Esophagus muscularis mucosa (tissue), 4 donors: ENCODE results near the gene AUNIP. TPM values are rescaled to one million over a fixed set of nuclear protein-coding genes. Genes with fewer than 3 reads are reported as not detected.

Source experiments
- DNase-seq: peaks from one replicate; pipeline ENCODE4 v3.0.0-alpha.2; 2017; ENCODE audit errors: extremely low spot score
- H3K27ac ChIP-seq, 4 donors: fragments of 200-600 bp; sonication (generic); replicated peaks in 1 of 4; 1 replicate in 3 of 4; 2 replicates in 1 of 4; pipeline ENCODE4 v1.5.1; 2016 to 2019; ENCODE audit warnings: mild to moderate bottlenecking in 1 of 4
- H3K27me3 ChIP-seq, 4 donors: fragments of 200-600 bp; sonication (generic); one replicate each; pipeline versions ENCODE4 v1.5.1 to v1.6.0; 2016 to 2019
- H3K36me3 ChIP-seq, 4 donors: fragments of 200-600 bp; sonication (generic); one replicate each; pipeline ENCODE4 v1.5.1; 2016 to 2019
- H3K4me1 ChIP-seq, 4 donors: fragments of 200-600 bp; sonication (generic); one replicate each; pipeline ENCODE4 v1.5.1; 2016 to 2019
- H3K4me3 ChIP-seq, 4 donors: fragments of 200-600 bp; sonication (generic); 1 replicate in 2 of 4; 2 replicates in 2 of 4; pipeline ENCODE4 v1.5.1; 2016 to 2019; ENCODE audit warnings: mild to moderate bottlenecking in 4 of 4, moderate library complexity in 1 of 4
- H3K9me3 ChIP-seq, 4 donors: fragments of 200-600 bp; sonication (generic); 1 replicate in 3 of 4; 2 replicates in 1 of 4; pipeline ENCODE4 v1.5.1; 2016 to 2019
- EP300 ChIP-seq: sonication (generic); formaldehyde crosslinking; IDR thresholded peaks from one replicate; pipeline ENCODE4 v1.6.1; 2017; ENCODE audit warnings: antibody characterized with exemption
- POLR2A ChIP-seq: fragments of 450-650 bp; IDR thresholded peaks from one replicate; pipeline ENCODE4 v1.6.1; 2017; ENCODE audit warnings: antibody characterized with exemption, moderate library complexity, mild to moderate bottlenecking, low read depth
- POLR2AphosphoS5 ChIP-seq, 2 donors: sonication (generic); formaldehyde crosslinking; IDR thresholded peaks; one replicate each; pipeline ENCODE4 v1.6.1; 2017; ENCODE audit warnings: antibody characterized with exemption in 2 of 2
- WGBS: methylation state at CpG from one replicate; pipeline ENCODE4 v1.1.5; 2018; 5-methylcytosine and 5-hydroxymethylcytosine counted together
- intact Hi-C: fragments of 100-400 bp; cut with DNase I; formaldehyde crosslinking; loops from one replicate; pipeline ENCODE4 v1.15.1; 2023
- total RNA-seq, 4 donors: library from RNA; depleted of rRNA; stranded (reverse); fragments of >200 nt; gene quantifications; one replicate each; pipeline versions ENCODE4 v1.1.0 to v1.2.1, GENCODE V29; 2016
- TF ChIP-seq, protein P1 (sequence below), 3 experiments: fragments of 200-600 bp in 2 of 3; fragments of 450-650 bp in 1 of 3; sonication (generic) in 2 of 3; IDR thresholded peaks; one replicate each; pipeline ENCODE4 v1.5.1; 2017 to 2019; ENCODE audit warnings: antibody characterized with exemption in 3 of 3, mild to moderate bottlenecking in 2 of 3, moderate library complexity in 1 of 3

The AUNIP gene
- total RNA-seq, 4 donors from 2014 or later: not detected

DNA sequence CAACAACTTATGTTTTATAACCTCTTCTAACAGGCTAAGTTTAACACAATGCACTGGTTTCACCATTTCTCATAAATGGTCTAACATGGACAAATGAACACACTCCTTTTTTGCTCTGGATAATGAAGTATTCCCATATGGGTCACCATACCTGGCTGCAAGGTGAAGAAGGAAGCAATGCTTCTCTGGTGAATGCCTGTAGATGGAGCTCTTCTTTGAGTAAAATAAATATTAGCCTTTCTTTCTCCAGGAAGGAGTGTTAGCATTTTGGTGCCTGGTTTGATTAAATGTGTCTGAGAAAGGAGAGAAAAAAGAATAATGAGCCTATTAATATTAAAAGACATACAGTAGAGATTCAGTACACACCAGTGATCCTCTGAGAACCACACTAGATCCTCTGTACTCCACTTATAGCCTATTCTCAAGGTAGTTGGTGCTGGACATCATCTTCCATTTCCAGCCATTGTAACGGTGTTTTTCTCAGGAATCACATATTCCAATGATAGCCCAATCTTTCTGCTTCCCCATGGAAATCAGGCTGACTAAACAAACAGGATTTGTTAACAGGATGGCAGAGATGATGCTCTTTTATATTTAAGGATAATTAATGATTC lies 21.9 kb downstream of the AUNIP start:
- intact Hi-C loops: no loop called here
- TF ChIP-seq POLR2AphosphoS5 (IDR thresholded peaks at IDR 0.05): no peak
- TF ChIP-seq, protein P1, sequence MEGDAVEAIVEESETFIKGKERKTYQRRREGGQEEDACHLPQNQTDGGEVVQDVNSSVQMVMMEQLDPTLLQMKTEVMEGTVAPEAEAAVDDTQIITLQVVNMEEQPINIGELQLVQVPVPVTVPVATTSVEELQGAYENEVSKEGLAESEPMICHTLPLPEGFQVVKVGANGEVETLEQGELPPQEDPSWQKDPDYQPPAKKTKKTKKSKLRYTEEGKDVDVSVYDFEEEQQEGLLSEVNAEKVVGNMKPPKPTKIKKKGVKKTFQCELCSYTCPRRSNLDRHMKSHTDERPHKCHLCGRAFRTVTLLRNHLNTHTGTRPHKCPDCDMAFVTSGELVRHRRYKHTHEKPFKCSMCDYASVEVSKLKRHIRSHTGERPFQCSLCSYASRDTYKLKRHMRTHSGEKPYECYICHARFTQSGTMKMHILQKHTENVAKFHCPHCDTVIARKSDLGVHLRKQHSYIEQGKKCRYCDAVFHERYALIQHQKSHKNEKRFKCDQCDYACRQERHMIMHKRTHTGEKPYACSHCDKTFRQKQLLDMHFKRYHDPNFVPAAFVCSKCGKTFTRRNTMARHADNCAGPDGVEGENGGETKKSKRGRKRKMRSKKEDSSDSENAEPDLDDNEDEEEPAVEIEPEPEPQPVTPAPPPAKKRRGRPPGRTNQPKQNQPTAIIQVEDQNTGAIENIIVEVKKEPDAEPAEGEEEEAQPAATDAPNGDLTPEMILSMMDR (IDR thresholded peaks at IDR 0.05): peak in 2 of 3 experiments; percentile 11
- no peak for DNase-seq

DNA sequence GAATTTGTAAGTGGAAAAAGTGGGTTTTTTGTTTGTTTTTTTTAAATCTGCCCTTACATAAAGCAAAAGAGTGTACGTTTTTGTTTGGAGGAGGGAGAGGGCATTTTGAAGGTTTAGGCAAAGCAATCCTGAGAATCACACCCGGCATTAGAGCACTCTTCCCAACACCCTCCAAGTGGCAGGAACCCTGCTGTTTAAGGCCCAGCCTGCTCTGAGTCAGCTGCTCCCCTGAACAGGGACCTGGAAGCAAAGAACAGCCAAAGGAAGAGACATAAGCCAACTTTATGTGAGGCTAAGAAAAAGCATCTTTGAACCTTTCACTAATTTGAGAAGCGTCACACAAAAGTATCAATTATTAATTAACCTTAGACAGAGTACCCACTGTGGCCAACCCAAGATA lies 22.6 kb downstream of the AUNIP start:
- WGBS: 67% methylated on average over 3 of the region's 3 CpGs
- H3K36me3 ChIP-seq: peaks cover 21 to 33% (median 26%) of the 10 kb centered on the region in 4 donors
- intact Hi-C loops: no loop called here
- no peaks in the 10 kb centered on the region for H3K9me3 ChIP-seq
- H3K27ac ChIP-seq: no peak overlapping the region
- H3K4me3 ChIP-seq: no peak overlapping the region
- TF ChIP-seq POLR2A (no peak), POLR2AphosphoS5 (IDR thresholded peaks at IDR 0.05) (no peak), EP300 (no peak)
- TF ChIP-seq, protein P1 (IDR thresholded peaks at IDR 0.05): no peak
- no peaks in the 10 kb centered on the region for H3K27me3 ChIP-seq
- H3K4me1 ChIP-seq: peaks cover 0 to 4% (median 0%) of the 10 kb centered on the region in 4 donors
- no peak for DNase-seq

More for the DNA sequence above, 21.9 kb downstream of the AUNIP start:
- peaks cover 0 to 4% (median under 1%) of the 10 kb centered on the region in 4 donors for H3K4me1 ChIP-seq
- H3K9me3 ChIP-seq: no peaks in the 10 kb centered on the region
- no peak overlapping the region for H3K27ac ChIP-seq
- peaks cover 14 to 26% (median 19%) of the 10 kb centered on the region in 4 donors for H3K36me3 ChIP-seq
- H3K4me3 ChIP-seq: no peak overlapping the region
- H3K27me3 ChIP-seq: no peaks in the 10 kb centered on the region
- 81% methylated on average over 1 of the region's 1 CpG for WGBS

DNA sequence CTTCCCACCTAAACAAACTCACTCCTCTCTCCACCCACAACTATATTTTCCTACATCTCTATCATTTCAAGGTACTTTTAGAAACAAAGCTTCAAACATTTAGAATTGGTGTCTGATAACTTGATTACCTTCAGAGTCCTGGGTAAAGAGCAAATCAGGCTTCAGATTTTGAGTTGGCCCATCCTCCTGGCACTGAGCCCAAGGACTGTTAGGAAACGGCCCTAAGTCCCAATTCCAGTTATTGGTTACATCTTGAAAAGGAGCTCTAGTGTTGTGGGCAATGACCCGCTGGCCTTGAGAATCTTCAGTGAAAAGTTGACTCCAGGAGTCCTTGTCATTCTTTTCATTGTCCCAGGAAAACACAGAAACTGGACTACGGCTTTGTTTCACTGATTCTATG lies 24.4 kb downstream of the AUNIP start:
- no peak for TF ChIP-seq POLR2A
- no peak for TF ChIP-seq EP300
- no peak for TF ChIP-seq POLR2AphosphoS5 (IDR thresholded peaks at IDR 0.05)
- TF ChIP-seq, protein P1 (IDR thresholded peaks at IDR 0.05): no peak
- intact Hi-C loops: no loop called here
- Histone ChIP-seq H3K4me3 (no peak overlapping the region), H3K36me3 (peaks cover 39 to 51% (median 44%) of the 10 kb centered on the region in 4 donors), H3K27me3 (no peaks in the 10 kb centered on the region), H3K27ac (no peak overlapping the region), H3K9me3 (no peaks in the 10 kb centered on the region), H3K4me1 (peaks cover 0 to 4% (median 0%) of the 10 kb centered on the region in 4 donors)
- no peak for DNase-seq
- WGBS: 72% methylated on average over 3 of the region's 3 CpGs

DNA sequence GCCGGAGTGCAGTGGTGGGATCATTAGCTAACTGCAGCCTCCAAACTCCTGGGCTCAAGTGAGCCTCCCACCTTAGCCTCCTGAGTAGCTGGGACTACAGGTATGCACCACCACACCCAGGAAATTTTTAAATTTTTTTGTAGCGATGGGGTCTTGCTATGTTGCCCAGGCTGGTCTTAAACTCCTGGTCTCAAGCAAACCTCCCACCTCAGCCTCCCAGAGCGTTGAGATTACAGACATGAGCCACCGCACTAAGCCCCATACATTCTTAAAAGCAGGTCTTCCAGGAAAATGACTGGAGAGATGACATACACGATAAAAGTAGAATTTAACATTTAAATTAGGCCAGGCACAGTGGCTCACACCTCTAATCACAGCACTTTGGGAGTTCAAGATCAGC lies 26.1 kb downstream of the AUNIP start:
- TF ChIP-seq POLR2AphosphoS5 (IDR thresholded peaks at IDR 0.05) (no peak), EP300 (no peak)
- WGBS: 97% methylated on average over 5 of the region's 5 CpGs
- Histone ChIP-seq H3K4me3 (no peak overlapping the region), H3K9me3 (no peaks in the 10 kb centered on the region), H3K27me3 (no peaks in the 10 kb centered on the region), H3K27ac (no peak overlapping the region), H3K36me3 (peaks cover 56 to 68% (median 61%) of the 10 kb centered on the region in 4 donors), H3K4me1 (peaks cover 0 to 4% (median 0%) of the 10 kb centered on the region in 4 donors)
- no peak for DNase-seq
- intact Hi-C loops: no loop called here

DNA sequence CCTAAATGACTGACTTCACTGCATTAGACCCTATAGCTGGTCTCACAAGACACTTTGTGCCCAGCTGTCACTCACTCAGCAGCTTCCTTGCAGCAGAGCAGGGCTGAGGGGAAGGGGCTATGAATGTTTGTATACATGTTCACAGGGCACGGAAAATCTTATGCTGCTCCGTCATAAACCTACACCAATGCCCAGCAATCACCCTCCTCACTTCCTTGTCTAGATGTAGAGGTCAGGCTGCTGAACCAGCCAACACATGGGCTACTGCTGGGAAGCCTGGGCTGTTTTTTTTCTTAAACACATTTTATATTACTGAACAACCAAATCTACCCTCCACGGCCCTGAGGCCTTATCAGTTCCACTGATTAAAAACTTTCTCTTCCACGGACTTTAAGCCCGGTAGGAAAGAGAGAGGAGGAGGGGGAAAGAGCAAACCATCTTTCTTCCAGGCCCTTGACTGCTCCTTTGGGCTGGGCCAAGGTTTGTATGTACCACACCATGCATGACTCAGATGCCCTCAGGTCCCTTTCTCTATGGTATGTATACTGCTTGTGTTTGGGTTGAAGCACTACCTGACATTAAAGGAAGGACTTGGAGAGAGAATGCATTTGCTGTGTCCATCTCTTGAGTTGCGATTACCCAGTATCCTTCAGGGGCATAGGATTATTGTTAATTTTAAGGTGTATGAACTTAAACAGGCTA lies 26.8 kb downstream of the AUNIP start:
- no peak for DNase-seq
- TF ChIP-seq POLR2A (no peak), POLR2AphosphoS5 (IDR thresholded peaks at IDR 0.05) (no peak), EP300 (no peak)
- TF ChIP-seq, protein P1 (IDR thresholded peaks at IDR 0.05): no peak
- Histone ChIP-seq H3K27ac (no peak overlapping the region), H3K4me1 (peaks cover 0 to 4% (median 0%) of the 10 kb centered on the region in 4 donors), H3K4me3 (no peak overlapping the region), H3K36me3 (peaks cover 63 to 75% (median 68%) of the 10 kb centered on the region in 4 donors), H3K9me3 (no peaks in the 10 kb centered on the region), H3K27me3 (no peaks in the 10 kb centered on the region)
- WGBS: 85% methylated on average over 6 of the region's 6 CpGs
- intact Hi-C loops: no loop called here
